ENCODE measurements around the gene OR10A2. TPM values are rescaled to one million over a fixed set of nuclear protein-coding genes. Genes with fewer than 3 reads are reported as not detected.

OR10A2 gene
- total RNA-seq, 2 experiments from 2014 or later, result not detected

GRCh38 chr11:6818967-6819366, 43.9 kb upstream of the OR10A2 start:
- H3K27ac ChIP-seq (ENCODE audit: low read depth, low read length, poor library complexity, severe bottlenecking), result no peak overlapping the region
- intact Hi-C loops (cut with micrococcal nuclease; ENCODE audit: unreplicated experiment), result loop anchor here (2.0 to 10.0 kb wide), 2 partner anchors 30 to 456 kb away; no protein-coding TSS in a partner anchor
- no peak overlapping the region for H3K4me2 ChIP-seq (ENCODE audit: low read length)
- DNase-seq (ENCODE audit: low spot score), result no peak
- no peak overlapping the region for H3K4me3 ChIP-seq (ENCODE audit: low read depth, low read length, poor library complexity, severe bottlenecking)
- no peaks in the 10 kb centered on the region for H3K9me2 ChIP-seq (ENCODE audit: insufficient read depth, low read length)
- no peaks in the 10 kb centered on the region for H3K79me2 ChIP-seq (ENCODE audit: insufficient read depth, low read depth, low read length)
- no peaks in the 10 kb centered on the region for H3K36me3 ChIP-seq (ENCODE audit: insufficient read depth, low read length)
- TF ChIP-seq EZH2phosphoT487 (IDR thresholded peaks at IDR 0.05; ENCODE audit: borderline replicate concordance, low read depth, low read length) (no peak), CTCF (conservative IDR thresholded peaks at IDR 0.05; ENCODE audit: low read length) (no peak)
- POLR2A ChIA-PET, result interaction anchor here (0.7 to 1.0 kb wide), 2 partner anchors 111 to 701 kb away, joined by 3 read pairs; no protein-coding TSS in a partner anchor
- no peaks in the 10 kb centered on the region for H3K4me1 ChIP-seq (ENCODE audit: insufficient read depth, low read length, poor library complexity, severe bottlenecking)
- no peaks in the 10 kb centered on the region for H4K20me1 ChIP-seq (ENCODE audit: insufficient read depth, low read length)
- no peaks in the 10 kb centered on the region; the same call in 1 of the 2 replicates for H3K9me3 ChIP-seq (ENCODE audit: low read length)
- CTCF ChIA-PET (ENCODE audit: unreplicated experiment), result no interaction called here
- no TSS peak for BruUV-seq (replicated peaks)
- no peak overlapping the region for H2AFZ ChIP-seq (ENCODE audit: low read length)

GRCh38 chr11:6824136-6824823, 38.6 kb upstream of the OR10A2 start:
- Histone ChIP-seq H3K27ac (ENCODE audit: low read depth, low read length, poor library complexity, severe bottlenecking) (no peak overlapping the region), H3K36me3 (ENCODE audit: insufficient read depth, low read length) (no peaks in the 10 kb centered on the region), H3K79me2 (ENCODE audit: insufficient read depth, low read depth, low read length) (no peaks in the 10 kb centered on the region), H3K4me3 (ENCODE audit: low read depth, low read length, poor library complexity, severe bottlenecking) (no peak overlapping the region), H3K4me2 (ENCODE audit: low read length) (no peak overlapping the region), H3K9me2 (ENCODE audit: insufficient read depth, low read length) (no peaks in the 10 kb centered on the region), H4K20me1 (ENCODE audit: insufficient read depth, low read length) (no peaks in the 10 kb centered on the region), H3K9me3 (ENCODE audit: low read length) (no peaks in the 10 kb centered on the region; the same call in 1 of the 2 replicates), H2AFZ (ENCODE audit: low read length) (no peak overlapping the region), H3K4me1 (ENCODE audit: insufficient read depth, low read length, poor library complexity, severe bottlenecking) (no peaks in the 10 kb centered on the region)
- intact Hi-C loops (cut with micrococcal nuclease; ENCODE audit: unreplicated experiment), result no loop called here
- no peak for DNase-seq (ENCODE audit: low spot score)
- POLR2A ChIA-PET, result interaction anchor here (0.7 kb wide), 1 partner anchor 16 kb away, joined by 3 read pairs; no protein-coding TSS in a partner anchor
- TF ChIP-seq CTCF (conservative IDR thresholded peaks at IDR 0.05; ENCODE audit: low read length) (no peak), EZH2phosphoT487 (IDR thresholded peaks at IDR 0.05; ENCODE audit: borderline replicate concordance, low read depth, low read length) (no peak)
- CTCF ChIA-PET (ENCODE audit: unreplicated experiment), result interaction anchor here (1.2 to 1.5 kb wide), 2 partner anchors 12 kb away, joined by 3 to 5 read pairs; no protein-coding TSS in a partner anchor
- BruUV-seq (replicated peaks), result no TSS peak

DNA sequence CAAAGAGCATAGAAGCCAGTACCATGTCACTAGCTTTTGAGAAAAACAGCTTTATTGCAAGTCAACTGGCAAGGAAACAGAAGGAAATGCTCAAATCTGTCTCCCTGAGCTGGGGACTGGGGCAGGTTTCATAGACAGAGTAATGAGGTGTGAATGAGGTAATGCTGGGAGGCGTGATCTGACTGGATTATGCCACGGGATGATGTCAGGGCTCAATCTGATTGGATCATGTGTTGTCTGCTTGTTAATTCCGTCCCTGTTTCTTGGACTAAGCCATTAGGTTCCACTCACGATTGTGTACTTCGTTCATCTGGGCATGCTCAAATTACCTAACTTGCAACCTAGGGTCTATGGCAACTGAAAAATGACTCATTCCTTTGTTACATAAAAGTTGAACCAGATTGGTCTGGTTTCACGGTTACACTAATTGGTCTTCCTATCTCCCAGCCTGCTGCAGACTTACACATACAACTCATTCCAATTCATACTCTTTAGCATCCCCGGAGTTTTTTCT, 37.6 kb upstream of the OR10A2 start:
- intact Hi-C loops (cut with micrococcal nuclease; ENCODE audit: unreplicated experiment), result no loop called here
- no peaks in the 10 kb centered on the region for H4K20me1 ChIP-seq (ENCODE audit: insufficient read depth, low read length)
- no peaks in the 10 kb centered on the region for H3K9me3 ChIP-seq (ENCODE audit: low read length)

More for the DNA sequence above, 37.6 kb upstream of the OR10A2 start:
- no peak for TF ChIP-seq CTCF (conservative IDR thresholded peaks at IDR 0.05; ENCODE audit: low read length)
- TF ChIP-seq EZH2phosphoT487 (IDR thresholded peaks at IDR 0.05; ENCODE audit: borderline replicate concordance, low read depth, low read length), result no peak
- Histone ChIP-seq H3K4me1 (ENCODE audit: insufficient read depth, low read length, poor library complexity, severe bottlenecking) (no peaks in the 10 kb centered on the region), H3K4me3 (ENCODE audit: low read depth, low read length, poor library complexity, severe bottlenecking) (no peak overlapping the region), H3K36me3 (ENCODE audit: insufficient read depth, low read length) (no peaks in the 10 kb centered on the region), H3K9me2 (ENCODE audit: insufficient read depth, low read length) (no peaks in the 10 kb centered on the region), H3K4me2 (ENCODE audit: low read length) (no peak overlapping the region), H3K27ac (ENCODE audit: low read depth, low read length, poor library complexity, severe bottlenecking) (no peak overlapping the region), H2AFZ (ENCODE audit: low read length) (no peak overlapping the region), H3K79me2 (ENCODE audit: insufficient read depth, low read depth, low read length) (no peaks in the 10 kb centered on the region)
- CTCF ChIA-PET (ENCODE audit: unreplicated experiment), result interaction anchor here (1.2 kb wide), 1 partner anchor 13 kb away, joined by 3 read pairs; no protein-coding TSS in a partner anchor
- POLR2A ChIA-PET, result interaction anchor here (0.6 to 0.7 kb wide), 2 partner anchors 317 to 712 kb away, joined by 3 to 4 read pairs; no protein-coding TSS in a partner anchor
- DNase-seq (ENCODE audit: low spot score), result no peak
- BruUV-seq (replicated peaks), result no TSS peak

Measured in OCI-LY7 (cell line).